B cell (primary cell): Measurements from ENCODE around the gene TMC1. TPM values are rescaled to one million over a fixed set of nuclear protein-coding genes. Genes with fewer than 3 reads are reported as not detected.

Source experiments
- ATAC-seq: fragments of 200-7000 bp; cut with Tn5 transposase; one replicate; pipeline ENCODE4 v1.10.0; 2021; ENCODE audit warnings: low read depth, mild to moderate bottlenecking, moderate number of reproducible peaks, moderate library complexity
- CTCF ChIA-PET: fragments of 350-600 bp; sonication (Branson Sonifier 250); formaldehyde crosslinking; loops from one replicate; lab custom pipeline; 2021; ENCODE audit warnings: antibody characterized with exemption, inconsistent platforms; lab: Charles Lee
- POLR2A ChIA-PET: fragments of 350-600 bp; sonication (Branson Sonifier 250); formaldehyde crosslinking; loops from one replicate; lab custom pipeline; 2021; ENCODE audit warnings: antibody characterized with exemption; lab: Charles Lee
- DNase-seq: peaks from one replicate; pipeline ENCODE4 v3.0.0; 2013
- H2AFZ ChIP-seq: 2 replicates; pipeline ENCODE4 v1.6.1; 2012; ENCODE audit warnings: mild to moderate bottlenecking, low read depth, low read length; ENCODE audit not compliant: insufficient read depth, poor library complexity, severe bottlenecking
- H3K27ac ChIP-seq, 2 donors: 1 replicate in 1 of 2; 2 replicates in 1 of 2; pipeline ENCODE4 v1.5.1; 2012 to 2013; ENCODE audit warnings: low read length in 2 of 2, mild to moderate bottlenecking in 2 of 2, moderate library complexity in 1 of 2
- H3K27me3 ChIP-seq, 4 experiments: fragments of 200-600 bp in 1 of 4; sonication (generic) in 1 of 4; replicated peaks in 1 of 4; 1 replicate in 2 of 4; 2 replicates in 2 of 4; pipeline versions ENCODE4 v1.6.1 to v1.7.0; 2013 to 2016; ENCODE audit warnings: low read length in 3 of 4, mild to moderate bottlenecking in 2 of 4, mixed read lengths in 1 of 4, moderate library complexity in 1 of 4; ENCODE audit not compliant: insufficient read depth in 4 of 4, control insufficient read depth in 3 of 4; ENCODE audit errors: control extremely low read depth in 1 of 4
- H3K36me3 ChIP-seq, 2 experiments: replicated peaks in 1 of 2; 1 replicate in 1 of 2; 2 replicates in 1 of 2; pipeline versions ENCODE4 v1.6.1 to v1.7.1; 2013; ENCODE audit warnings: low read length in 1 of 2; ENCODE audit not compliant: insufficient read depth in 2 of 2, control insufficient read depth in 1 of 2; ENCODE audit errors: control extremely low read depth in 1 of 2, extremely low read depth in 1 of 2
- H3K4me1 ChIP-seq, 2 donors: fragments of 200-600 bp in 1 of 2; sonication (generic) in 1 of 2; 1 replicate in 1 of 2; 2 replicates in 1 of 2; pipeline versions ENCODE4 v1.5.1 to v1.6.1; 2013 to 2017; ENCODE audit warnings: low read length in 2 of 2; ENCODE audit not compliant: control insufficient read depth in 2 of 2, insufficient read depth in 2 of 2
- H3K4me2 ChIP-seq: replicated peaks from 2 replicates; pipeline ENCODE3; 2012; ENCODE audit warnings: mild to moderate bottlenecking, low read depth, low read length; ENCODE audit not compliant: poor library complexity, severe bottlenecking
- H3K4me3 ChIP-seq, 5 experiments: fragments of 200-600 bp in 1 of 5; sonication (generic) in 1 of 5; 1 replicate in 3 of 5; 2 replicates in 2 of 5; pipeline versions ENCODE4 v1.5.1 to v1.7.0; 2011 to 2016; ENCODE audit warnings: low read length in 4 of 5, mild to moderate bottlenecking in 4 of 5, low read depth in 2 of 5, control low read depth in 1 of 5, moderate library complexity in 1 of 5; ENCODE audit not compliant: insufficient read depth in 1 of 5; ENCODE audit errors: control extremely low read depth in 1 of 5, extremely low read depth in 1 of 5
- H3K79me2 ChIP-seq: fragments of 200-600 bp; sonication (generic); one replicate; pipeline ENCODE4 v1.6.0; 2016; ENCODE audit warnings: low read length; ENCODE audit not compliant: control insufficient read depth, insufficient read depth
- H3K9ac ChIP-seq: fragments of 200-600 bp; sonication (generic); 2 replicates; pipeline ENCODE4 v1.6.1; 2017; ENCODE audit warnings: mild to moderate bottlenecking, low read length, moderate library complexity
- H3K9me3 ChIP-seq, 3 donors: one replicate each; pipeline versions ENCODE4 v1.6.1 to v1.7.1; 2013; ENCODE audit warnings: low read length in 2 of 3; ENCODE audit not compliant: control insufficient read depth in 2 of 3, insufficient read depth in 1 of 3; ENCODE audit errors: control extremely low read depth in 1 of 3
- H4K20me1 ChIP-seq: 2 replicates; pipeline ENCODE4 v1.6.0; 2012; ENCODE audit warnings: mild to moderate bottlenecking, low read length; ENCODE audit not compliant: insufficient read depth, control insufficient read depth, poor library complexity, severe bottlenecking
- H3K27ac Mint-ChIP-seq: one replicate; pipeline ENCODE4 v1.8.0; 2021; ENCODE audit warnings: mixed read lengths
- H3K27me3 Mint-ChIP-seq: one replicate; pipeline ENCODE4 v1.8.0; 2021; ENCODE audit warnings: mixed read lengths
- H3K4me1 Mint-ChIP-seq: one replicate; pipeline ENCODE4 v1.8.0; 2021; ENCODE audit warnings: mixed read lengths
- H3K4me3 Mint-ChIP-seq: one replicate; pipeline ENCODE4 v1.8.0; 2021; ENCODE audit warnings: mixed read lengths
- H3K9me3 Mint-ChIP-seq: one replicate; pipeline ENCODE4 v1.8.0; 2022; ENCODE audit warnings: mixed read lengths; ENCODE audit not compliant: insufficient read depth
- CTCF ChIP-seq: fragments of 200-600 bp; IDR thresholded peaks from one replicate; pipeline ENCODE4 v1.8.0; 2022; ENCODE audit warnings: antibody characterized with exemption, mild to moderate bottlenecking
- EZH2 ChIP-seq: IDR thresholded peaks from 2 replicates; pipeline ENCODE4 v1.6.1; 2012; ENCODE audit warnings: borderline replicate concordance, low read depth, mild to moderate bottlenecking, moderate library complexity, low read length; ENCODE audit not compliant: insufficient read depth, poor library complexity, severe bottlenecking
- WGBS: methylation state at CpG from one replicate; pipeline ENCODE4 v1.1.5; 2013; ENCODE audit warnings: missing lambda C conversion rate; ENCODE audit not compliant: insufficient coverage; 5-methylcytosine and 5-hydroxymethylcytosine counted together
- intact Hi-C: fragments of 100-400 bp; cut with micrococcal nuclease; formaldehyde crosslinking; loops from one replicate; pipeline ENCODE4 v1.10.0; 2022
- polyA plus RNA-seq: library from polyadenylated mRNA; depleted of rRNA; stranded (reverse); fragments of >200 nt; gene quantifications from 2 replicates; pipeline ENCODE4 v1.2.3, GENCODE V29; 2012
- total RNA-seq, 2 donors: library from RNA; stranded (reverse); fragments of 120-200 nt in 1 of 2; gene quantifications; 1 replicate in 1 of 2; 2 replicates in 1 of 2; pipeline versions ENCODE4 v1.2.3 to v1.2.4, GENCODE V29; 2013 to 2022

The TMC1 gene
- total and polyA plus RNA-seq, 2 donors (not counting 1 experiment from before 2014, with no cell fraction given): not detected

DNA sequence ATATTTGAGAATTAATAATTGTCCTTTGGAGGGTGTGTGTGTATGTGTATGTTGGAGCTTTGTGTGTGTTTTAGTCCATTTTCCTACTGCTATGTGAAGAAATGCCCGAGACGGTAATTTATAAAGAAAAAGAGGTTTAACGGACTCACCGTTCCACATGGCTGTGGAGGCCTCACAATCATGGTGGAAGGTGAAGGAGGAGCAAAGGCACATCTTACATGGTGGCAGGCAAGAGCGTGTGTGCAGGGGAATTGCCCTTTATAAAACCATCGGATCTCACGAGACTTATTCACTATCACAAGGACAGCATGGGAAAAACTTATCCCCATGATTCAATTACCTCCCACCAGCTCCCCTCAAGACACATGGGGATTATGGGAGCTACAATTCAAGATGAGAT lies 44.1 kb downstream of the TMC1 start:
- H2AFZ ChIP-seq: no peak overlapping the region
- Mint-ChIP-seq H3K27me3 (peaks cover 14% of the 10 kb centered on the region), H3K4me3 (no peak overlapping the region), H3K27ac (no peak overlapping the region), H3K4me1 (no peaks in the 10 kb centered on the region), H3K9me3 (no peaks in the 10 kb centered on the region)
- peaks cover 0 to 6% (median 0%) of the 10 kb centered on the region in 4 experiments for H3K27me3 ChIP-seq
- ChIA-PET CTCF (no interaction called here), POLR2A (no interaction called here)
- H3K36me3 ChIP-seq: no peaks in the 10 kb centered on the region
- TF ChIP-seq CTCF: no peak
- no peak for TF ChIP-seq EZH2
- H4K20me1 ChIP-seq: no peaks in the 10 kb centered on the region
- no peak overlapping the region for H3K4me2 ChIP-seq
- H3K9me3 ChIP-seq: no peaks in the 10 kb centered on the region
- WGBS: 100% methylated on average over 5 of the region's 7 CpGs
- no peak overlapping the region for H3K27ac ChIP-seq
- H3K79me2 ChIP-seq: no peaks in the 10 kb centered on the region
- H3K4me1 ChIP-seq: no peaks in the 10 kb centered on the region
- DNase-seq: no peak
- ATAC-seq: no peak
- intact Hi-C loops: no loop called here
- no peak overlapping the region for H3K4me3 ChIP-seq
- H3K9ac ChIP-seq: no peak overlapping the region

DNA sequence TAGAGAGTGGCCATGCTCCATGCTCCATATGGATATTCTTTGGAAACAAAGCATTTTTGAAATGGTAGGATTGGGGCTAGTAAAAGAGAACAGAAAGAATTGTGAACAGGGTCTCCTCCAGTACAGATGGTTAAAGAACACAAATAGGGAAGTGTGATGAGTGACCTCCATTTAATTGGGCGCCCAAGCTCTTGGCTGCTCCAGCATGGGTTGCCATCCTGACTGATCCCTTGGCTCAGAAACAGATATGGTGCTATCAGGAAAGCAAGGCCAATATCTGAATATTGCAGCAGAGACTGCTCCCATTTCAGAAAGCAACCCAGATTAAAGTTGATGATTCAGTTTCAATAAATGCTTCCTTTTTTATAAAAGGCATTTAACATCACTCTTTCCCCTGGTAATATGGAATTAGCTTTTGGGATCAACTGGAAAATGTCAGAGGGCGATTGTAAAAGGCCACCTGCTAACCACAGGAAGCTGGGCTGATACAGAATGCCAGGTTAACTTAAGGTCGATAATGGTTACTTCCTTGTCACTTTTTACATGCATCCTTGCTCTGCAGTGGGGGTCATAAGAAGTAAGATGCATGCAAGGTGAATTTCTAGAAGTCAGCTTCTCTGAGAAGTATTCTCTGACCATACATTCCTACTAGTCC lies 52.9 kb downstream of the TMC1 start:
- Histone ChIP-seq H3K9me3 (no peaks in the 10 kb centered on the region), H2AFZ (no peak overlapping the region), H3K9ac (no peak overlapping the region), H3K79me2 (no peaks in the 10 kb centered on the region), H3K4me2 (no peak overlapping the region), H4K20me1 (no peaks in the 10 kb centered on the region), H3K27me3 (no peaks in the 10 kb centered on the region), H3K27ac (no peak overlapping the region), H3K36me3 (no peaks in the 10 kb centered on the region), H3K4me3 (no peak overlapping the region), H3K4me1 (no peaks in the 10 kb centered on the region)
- ChIA-PET POLR2A (no interaction called here), CTCF (no interaction called here)
- H3K4me3 Mint-ChIP-seq: no peak overlapping the region
- no peak for TF ChIP-seq CTCF
- no peak for TF ChIP-seq EZH2
- H3K27ac Mint-ChIP-seq: no peak overlapping the region
- peaks cover 24% of the 10 kb centered on the region for H3K27me3 Mint-ChIP-seq
- intact Hi-C loops: no loop called here
- H3K4me1 Mint-ChIP-seq: no peaks in the 10 kb centered on the region
- H3K9me3 Mint-ChIP-seq: no peaks in the 10 kb centered on the region
- ATAC-seq (no peak), DNase-seq (no peak)
- WGBS: 100% methylated on average over 1 of the region's 3 CpGs
